ENCODE measurements around the gene FAM114A2. TPM values are rescaled to one million over a fixed set of nuclear protein-coding genes. Genes with fewer than 3 reads are reported as not detected.

The FAM114A2 gene
- total RNA-seq, 4 donors from 2014 or later = 17.4 to 20.5 (median 17.9) TPM

DNA sequence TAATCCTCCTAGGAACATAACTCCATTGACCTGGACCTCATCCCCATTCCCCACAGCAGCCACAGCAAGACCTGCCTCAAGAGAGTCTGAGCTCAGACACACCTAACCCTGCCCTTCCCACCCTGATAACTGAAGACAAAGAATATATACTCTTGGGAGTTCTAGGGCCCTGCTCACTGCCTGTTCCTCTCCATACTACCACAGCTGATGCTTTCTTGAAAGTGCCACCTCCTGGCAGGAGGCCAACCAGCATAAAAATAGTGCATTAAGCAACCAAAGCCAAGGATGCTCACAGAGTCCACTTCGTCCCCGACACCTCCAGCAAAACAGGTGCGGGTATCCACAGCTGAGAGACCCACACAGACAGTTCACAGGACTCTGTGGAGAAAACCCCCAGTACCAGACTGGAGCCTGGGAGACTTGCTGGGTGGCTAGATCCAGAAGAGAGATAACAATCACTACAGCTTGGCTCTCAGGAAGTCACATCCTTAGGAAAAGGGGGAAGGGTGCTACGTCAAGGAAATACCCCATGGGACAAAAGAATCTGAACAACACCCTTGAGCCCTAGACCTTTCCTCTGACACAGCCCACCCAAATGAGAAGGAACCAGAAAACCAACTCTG lies 23.5 kb downstream of the FAM114A2 start:
- TF ChIP-seq EP300 (IDR thresholded peaks at IDR 0.05) = no peak
- TF ChIP-seq, protein P1, sequence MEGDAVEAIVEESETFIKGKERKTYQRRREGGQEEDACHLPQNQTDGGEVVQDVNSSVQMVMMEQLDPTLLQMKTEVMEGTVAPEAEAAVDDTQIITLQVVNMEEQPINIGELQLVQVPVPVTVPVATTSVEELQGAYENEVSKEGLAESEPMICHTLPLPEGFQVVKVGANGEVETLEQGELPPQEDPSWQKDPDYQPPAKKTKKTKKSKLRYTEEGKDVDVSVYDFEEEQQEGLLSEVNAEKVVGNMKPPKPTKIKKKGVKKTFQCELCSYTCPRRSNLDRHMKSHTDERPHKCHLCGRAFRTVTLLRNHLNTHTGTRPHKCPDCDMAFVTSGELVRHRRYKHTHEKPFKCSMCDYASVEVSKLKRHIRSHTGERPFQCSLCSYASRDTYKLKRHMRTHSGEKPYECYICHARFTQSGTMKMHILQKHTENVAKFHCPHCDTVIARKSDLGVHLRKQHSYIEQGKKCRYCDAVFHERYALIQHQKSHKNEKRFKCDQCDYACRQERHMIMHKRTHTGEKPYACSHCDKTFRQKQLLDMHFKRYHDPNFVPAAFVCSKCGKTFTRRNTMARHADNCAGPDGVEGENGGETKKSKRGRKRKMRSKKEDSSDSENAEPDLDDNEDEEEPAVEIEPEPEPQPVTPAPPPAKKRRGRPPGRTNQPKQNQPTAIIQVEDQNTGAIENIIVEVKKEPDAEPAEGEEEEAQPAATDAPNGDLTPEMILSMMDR (IDR thresholded peaks at IDR 0.05) = no peak
- no peak for TF ChIP-seq POLR2A (IDR thresholded peaks at IDR 0.05; ENCODE audit: low read depth)
- TF ChIP-seq POLR2AphosphoS5 (IDR thresholded peaks at IDR 0.05) = no peak
- Histone ChIP-seq H3K4me3 (no peak overlapping the region), H3K9me3 (no peaks in the 10 kb centered on the region), H3K27me3 (no peaks in the 10 kb centered on the region), H3K4me1 (peaks cover 0 to 10% (median 0%) of the 10 kb centered on the region in 4 donors), H3K36me3 (peaks cover 0 to 41% (median 29%) of the 10 kb centered on the region in 4 donors), H3K27ac (replicated peaks in 1 of 4) (no peak overlapping the region)
- WGBS = 83% methylated on average over 4 of the region's 4 CpGs
- DNase-seq (ENCODE audit: extremely low spot score) = no peak
- intact Hi-C loops (cut with DNase I) = no loop called here

DNA sequence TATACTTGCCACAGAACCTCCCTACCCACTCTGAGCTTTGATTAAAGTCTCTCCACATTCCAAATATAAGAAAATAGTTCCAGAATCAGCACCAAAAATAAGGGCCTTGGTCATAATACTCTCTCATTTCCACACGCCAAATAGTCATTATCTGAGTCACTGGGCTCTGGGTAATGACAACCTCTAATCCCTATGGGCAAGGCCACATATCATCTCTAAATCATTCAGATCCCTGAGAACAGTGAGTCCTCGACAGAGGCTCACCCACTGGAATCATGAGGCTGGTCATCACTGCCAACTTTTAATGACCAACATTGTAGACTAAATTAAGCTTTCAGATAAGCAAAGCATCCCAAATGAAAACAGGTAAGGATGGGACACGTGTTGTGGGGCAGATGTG lies 28.1 kb downstream of the FAM114A2 start:
- peaks cover 0 to 10% (median 0%) of the 10 kb centered on the region in 4 donors for H3K4me1 ChIP-seq
- no peak overlapping the region for H3K4me3 ChIP-seq
- no peak for DNase-seq (ENCODE audit: extremely low spot score)
- 48% methylated on average over 3 of the region's 3 CpGs for WGBS
- H3K36me3 ChIP-seq = peaks cover 0 to 42% (median 27%) of the 10 kb centered on the region in 4 donors
- intact Hi-C loops (cut with DNase I) = no loop called here
- H3K9me3 ChIP-seq = no peaks in the 10 kb centered on the region
- no peaks in the 10 kb centered on the region for H3K27me3 ChIP-seq
- no peak overlapping the region for H3K27ac ChIP-seq (replicated peaks in 1 of 4)
- TF ChIP-seq, protein P1 (IDR thresholded peaks at IDR 0.05) = no peak
- TF ChIP-seq POLR2A (IDR thresholded peaks at IDR 0.05; ENCODE audit: low read depth) = no peak
- no peak for TF ChIP-seq EP300 (IDR thresholded peaks at IDR 0.05)
- TF ChIP-seq POLR2AphosphoS5 (IDR thresholded peaks at IDR 0.05) = no peak

DNA sequence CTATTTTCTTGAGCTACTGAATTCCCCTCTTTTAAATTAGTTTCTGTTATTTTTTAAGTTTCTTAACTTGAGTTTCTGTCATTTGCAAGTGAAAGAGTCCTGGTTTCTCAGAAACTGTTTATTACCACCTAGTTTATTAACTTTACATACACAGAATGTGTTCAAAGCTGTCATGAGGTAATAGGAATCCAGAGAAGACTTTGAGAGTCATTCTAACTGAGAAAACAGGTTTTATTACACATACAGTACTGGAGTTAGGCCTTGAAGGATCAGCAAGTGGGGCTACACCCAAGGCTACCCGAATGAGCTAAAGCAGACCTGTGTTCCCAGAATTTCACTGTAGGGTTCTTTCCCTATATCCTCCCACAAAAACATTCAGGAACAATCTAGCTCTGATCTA lies 33.1 kb downstream of the FAM114A2 start:
- H3K27ac ChIP-seq (replicated peaks in 1 of 4) = no peak overlapping the region
- H3K27me3 ChIP-seq = no peaks in the 10 kb centered on the region
- peaks cover 0 to 35% (median 11%) of the 10 kb centered on the region in 4 donors for H3K36me3 ChIP-seq
- H3K4me1 ChIP-seq = peaks cover 0 to 12% (median 4%) of the 10 kb centered on the region in 4 donors
- intact Hi-C loops (cut with DNase I) = no loop called here
- no peak overlapping the region for H3K4me3 ChIP-seq
- 100% methylated on average over 1 of the region's 1 CpG for WGBS
- no peak for DNase-seq (ENCODE audit: extremely low spot score)
- TF ChIP-seq POLR2A (IDR thresholded peaks at IDR 0.05; ENCODE audit: low read depth) (no peak), POLR2AphosphoS5 (IDR thresholded peaks at IDR 0.05) (no peak), EP300 (IDR thresholded peaks at IDR 0.05) (no peak)
- no peaks in the 10 kb centered on the region for H3K9me3 ChIP-seq

DNA sequence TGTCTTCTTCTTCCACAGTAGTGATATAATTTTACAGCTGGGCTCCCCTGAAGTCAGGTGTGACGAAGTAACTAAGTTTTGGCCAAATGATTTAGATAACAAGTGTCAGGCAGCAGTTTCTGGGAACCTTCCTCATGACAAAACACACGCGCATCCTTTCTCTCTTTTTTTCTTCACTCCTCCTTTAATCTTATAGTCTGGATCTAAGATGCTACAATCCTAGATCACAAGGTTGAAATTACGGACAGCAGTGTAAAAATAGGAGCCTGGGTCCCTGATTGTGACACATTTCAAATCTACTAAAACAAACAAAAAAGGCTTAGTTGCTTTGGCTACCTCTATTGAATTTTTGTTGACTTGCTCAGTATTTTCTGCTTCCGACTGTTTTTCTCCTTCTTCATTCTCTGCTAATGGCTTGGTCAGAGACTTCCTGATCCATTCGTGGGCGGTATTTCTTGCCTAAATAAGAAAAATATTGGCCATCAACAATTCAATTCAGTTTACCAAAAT lies 36.1 kb downstream of the FAM114A2 start:
- H3K4me1 ChIP-seq = peaks cover 0 to 12% (median 4%) of the 10 kb centered on the region in 4 donors
- TF ChIP-seq POLR2AphosphoS5 (IDR thresholded peaks at IDR 0.05) = no peak
- no peak for TF ChIP-seq EP300 (IDR thresholded peaks at IDR 0.05)
- no peak for TF ChIP-seq POLR2A (IDR thresholded peaks at IDR 0.05; ENCODE audit: low read depth)
- TF ChIP-seq, protein P1 (IDR thresholded peaks at IDR 0.05) = no peak
- peak overlapping the region; percentile 54 to 74 (median 62) for H3K27ac ChIP-seq (replicated peaks in 1 of 4)
- H3K9me3 ChIP-seq = no peaks in the 10 kb centered on the region
- no peaks in the 10 kb centered on the region for H3K27me3 ChIP-seq
- intact Hi-C loops (cut with DNase I) = no loop called here
- no peak for DNase-seq (ENCODE audit: extremely low spot score)
- peaks cover 0 to 36% (median 6%) of the 10 kb centered on the region in 4 donors for H3K36me3 ChIP-seq
- H3K4me3 ChIP-seq = no peak overlapping the region
- 57% methylated on average over 7 of the region's 7 CpGs for WGBS

DNA sequence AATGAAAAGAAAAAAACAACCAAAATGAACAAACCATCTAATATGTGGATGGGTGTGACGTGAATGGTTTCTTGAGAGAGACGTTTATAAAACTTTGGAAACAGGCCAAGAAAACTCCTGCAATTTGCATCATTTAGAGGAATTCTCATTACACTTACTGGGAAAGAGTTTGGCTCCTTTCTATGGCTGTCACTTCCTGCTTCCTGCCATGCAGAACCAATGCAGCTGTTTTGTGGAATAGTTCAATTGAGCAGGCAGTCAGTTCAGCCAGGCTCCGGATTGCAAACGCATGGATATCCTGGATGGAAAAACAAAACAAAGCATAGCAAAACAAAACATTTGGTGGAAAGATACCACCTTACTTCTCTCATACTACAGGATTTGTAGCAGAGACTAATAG lies 36.6 kb downstream of the FAM114A2 start:
- Histone ChIP-seq H3K4me1 (peaks cover 0 to 12% (median 4%) of the 10 kb centered on the region in 4 donors), H3K9me3 (no peaks in the 10 kb centered on the region), H3K4me3 (no peak overlapping the region), H3K27me3 (no peaks in the 10 kb centered on the region), H3K36me3 (peaks cover 4 to 41% (median 6%) of the 10 kb centered on the region in 4 donors), H3K27ac (replicated peaks in 1 of 4) (peak overlapping the region; percentile 54 to 74 (median 62))
- WGBS = 50% methylated on average over 4 of the region's 4 CpGs
- intact Hi-C loops (cut with DNase I) = no loop called here
- no peak for DNase-seq (ENCODE audit: extremely low spot score)
- peak; percentile 23 for TF ChIP-seq EP300 (IDR thresholded peaks at IDR 0.05)
- peak; percentile 71 to 72 for TF ChIP-seq POLR2AphosphoS5 (IDR thresholded peaks at IDR 0.05)
- TF ChIP-seq POLR2A (IDR thresholded peaks at IDR 0.05; ENCODE audit: low read depth) = no peak

All from esophagus muscularis mucosa (tissue), 4 donors.